C4-2B (cell line): ENCODE measurements around the gene FKBP3.

Experiments used
- H3K27ac ChIP-seq: fragments of 450-650 bp; 2 replicates; pipeline ENCODE4 v1.5.1; 2017
- ZFX ChIP-seq: fragments of 450-650 bp; IDR thresholded peaks from 2 replicates; pipeline ENCODE4 v1.6.1; 2017
- TF ChIP-seq, protein P1 (sequence below): fragments of 450-650 bp; conservative IDR thresholded peaks from 2 replicates; pipeline ENCODE4 v1.5.1; 2017; ENCODE audit warnings: mild to moderate bottlenecking

FKBP3 gene

DNA sequence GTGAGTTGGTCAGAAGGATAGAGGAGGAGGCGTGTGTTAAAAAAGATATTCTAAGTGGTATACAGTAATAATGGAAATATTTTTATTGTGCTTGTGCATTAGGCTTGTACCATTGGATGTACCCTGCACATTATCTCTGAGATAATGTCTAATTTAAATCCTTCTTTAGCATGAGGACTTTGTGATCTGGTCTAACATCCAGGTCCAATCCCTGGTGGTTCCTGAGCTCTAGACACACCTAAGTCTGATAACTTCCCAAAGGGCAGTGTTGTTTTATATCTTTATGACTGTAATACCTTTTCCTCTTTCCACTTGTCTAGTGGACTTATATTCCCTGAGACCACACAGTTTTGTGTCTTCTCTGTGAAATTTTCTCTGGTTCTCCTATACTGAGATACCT, 29.7 kb downstream of the FKBP3 start:
- H3K27ac ChIP-seq: no peak overlapping the region
- TF ChIP-seq, protein P1, sequence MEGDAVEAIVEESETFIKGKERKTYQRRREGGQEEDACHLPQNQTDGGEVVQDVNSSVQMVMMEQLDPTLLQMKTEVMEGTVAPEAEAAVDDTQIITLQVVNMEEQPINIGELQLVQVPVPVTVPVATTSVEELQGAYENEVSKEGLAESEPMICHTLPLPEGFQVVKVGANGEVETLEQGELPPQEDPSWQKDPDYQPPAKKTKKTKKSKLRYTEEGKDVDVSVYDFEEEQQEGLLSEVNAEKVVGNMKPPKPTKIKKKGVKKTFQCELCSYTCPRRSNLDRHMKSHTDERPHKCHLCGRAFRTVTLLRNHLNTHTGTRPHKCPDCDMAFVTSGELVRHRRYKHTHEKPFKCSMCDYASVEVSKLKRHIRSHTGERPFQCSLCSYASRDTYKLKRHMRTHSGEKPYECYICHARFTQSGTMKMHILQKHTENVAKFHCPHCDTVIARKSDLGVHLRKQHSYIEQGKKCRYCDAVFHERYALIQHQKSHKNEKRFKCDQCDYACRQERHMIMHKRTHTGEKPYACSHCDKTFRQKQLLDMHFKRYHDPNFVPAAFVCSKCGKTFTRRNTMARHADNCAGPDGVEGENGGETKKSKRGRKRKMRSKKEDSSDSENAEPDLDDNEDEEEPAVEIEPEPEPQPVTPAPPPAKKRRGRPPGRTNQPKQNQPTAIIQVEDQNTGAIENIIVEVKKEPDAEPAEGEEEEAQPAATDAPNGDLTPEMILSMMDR: no peak
- TF ChIP-seq ZFX: no peak

DNA sequence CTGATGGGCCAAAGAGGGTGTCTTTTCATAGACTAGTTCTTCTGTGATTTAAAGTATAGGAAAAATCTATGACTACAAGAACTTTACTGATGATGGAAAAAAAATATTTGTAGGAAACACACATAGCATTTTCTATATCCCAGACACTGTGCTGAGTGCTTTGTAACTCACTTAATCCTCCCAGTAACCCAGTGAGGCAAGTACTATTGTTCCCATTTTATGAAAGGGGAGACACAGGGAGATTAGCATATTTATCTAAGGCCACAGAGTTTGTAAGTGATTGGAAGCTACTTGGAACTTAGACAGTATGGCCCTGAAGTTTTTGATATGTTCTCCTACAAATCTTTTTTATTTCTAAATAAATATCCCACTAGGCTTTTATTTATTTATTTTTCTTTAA, 30.5 kb downstream of the FKBP3 start:
- H3K27ac ChIP-seq: no peak overlapping the region
- TF ChIP-seq, protein P1: no peak
- TF ChIP-seq ZFX: no peak

DNA sequence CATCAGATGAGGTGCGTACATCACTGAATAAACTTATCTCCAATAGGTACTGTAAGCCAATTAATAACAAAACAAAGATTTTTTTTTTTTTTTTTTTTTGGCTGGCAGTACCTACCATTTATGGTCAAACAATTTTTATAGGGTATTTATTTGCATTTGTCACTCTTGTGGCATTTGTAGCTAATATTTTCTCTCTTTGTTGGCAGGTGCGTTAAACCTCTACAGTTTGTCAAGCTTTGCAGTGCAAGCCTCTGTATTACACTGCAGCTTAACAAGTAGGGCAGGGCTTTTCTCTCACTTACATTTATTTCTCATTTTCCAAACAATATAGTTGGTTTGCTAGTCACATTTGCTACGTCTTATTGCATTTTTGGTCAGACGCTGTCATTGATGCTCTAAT, 38.1 kb downstream of the FKBP3 start:
- TF ChIP-seq ZFX: no peak
- TF ChIP-seq, protein P1: no peak
- no peak overlapping the region for H3K27ac ChIP-seq

DNA sequence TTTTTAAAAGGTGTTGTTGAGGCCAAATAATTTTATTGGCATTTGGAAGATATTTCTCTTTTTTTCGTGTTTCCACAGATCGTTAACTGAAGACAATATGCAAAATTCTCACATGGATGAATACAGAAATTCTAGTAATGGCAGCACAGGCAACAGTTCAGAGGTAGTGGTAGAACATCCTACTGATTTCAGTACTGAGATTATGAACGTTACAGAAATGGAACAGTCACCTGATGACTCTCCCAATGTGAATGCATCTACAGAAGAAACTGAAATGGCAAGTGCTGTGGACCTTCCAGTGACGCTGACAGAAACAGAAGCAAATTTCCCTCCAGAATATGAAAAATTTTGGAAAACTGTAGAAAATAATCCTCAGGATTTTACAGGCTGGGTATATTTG, 39.1 kb downstream of the FKBP3 start:
- TF ChIP-seq, protein P1: no peak
- TF ChIP-seq ZFX: no peak
- no peak overlapping the region for H3K27ac ChIP-seq

DNA sequence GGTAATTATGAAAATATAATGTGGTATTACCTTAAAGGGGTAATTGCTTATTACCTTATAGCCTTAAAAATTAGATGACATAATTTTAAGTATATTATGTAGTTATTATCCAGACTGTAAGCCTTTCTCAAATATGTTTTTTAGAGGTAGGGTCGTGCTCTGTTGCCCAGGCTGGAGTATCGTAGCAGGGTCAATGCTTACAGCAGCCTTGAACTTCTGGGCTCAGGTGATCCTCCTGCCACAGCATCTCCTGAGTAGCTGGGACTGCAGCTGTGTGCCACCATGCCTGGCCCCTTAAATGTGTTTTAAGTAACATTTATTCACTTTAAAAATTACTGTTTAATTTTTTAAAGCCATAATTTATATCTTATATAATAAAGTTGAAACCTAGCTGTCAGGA, 40.0 kb downstream of the FKBP3 start:
- TF ChIP-seq ZFX: no peak
- TF ChIP-seq, protein P1: no peak
- H3K27ac ChIP-seq: no peak overlapping the region

DNA sequence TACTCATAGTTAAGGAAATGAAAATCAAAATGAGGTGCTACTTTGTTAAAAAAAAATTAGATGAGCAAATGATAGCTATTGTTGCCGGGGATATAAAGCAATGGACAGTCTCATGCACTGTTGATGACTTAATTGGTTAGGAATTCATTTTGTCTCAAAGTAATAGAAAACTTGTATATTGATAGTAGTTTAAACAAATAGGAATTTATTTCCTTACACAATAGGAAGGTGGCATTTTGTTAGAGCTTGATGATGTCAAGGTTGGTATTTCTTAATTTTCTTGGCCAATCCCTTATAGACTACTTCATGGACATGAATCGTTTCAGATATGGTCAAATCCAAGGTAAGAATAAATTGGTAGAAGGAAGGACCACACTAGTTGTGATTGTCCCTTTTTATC, 42.6 kb downstream of the FKBP3 start:
- no peak overlapping the region for H3K27ac ChIP-seq
- no peak for TF ChIP-seq ZFX

DNA sequence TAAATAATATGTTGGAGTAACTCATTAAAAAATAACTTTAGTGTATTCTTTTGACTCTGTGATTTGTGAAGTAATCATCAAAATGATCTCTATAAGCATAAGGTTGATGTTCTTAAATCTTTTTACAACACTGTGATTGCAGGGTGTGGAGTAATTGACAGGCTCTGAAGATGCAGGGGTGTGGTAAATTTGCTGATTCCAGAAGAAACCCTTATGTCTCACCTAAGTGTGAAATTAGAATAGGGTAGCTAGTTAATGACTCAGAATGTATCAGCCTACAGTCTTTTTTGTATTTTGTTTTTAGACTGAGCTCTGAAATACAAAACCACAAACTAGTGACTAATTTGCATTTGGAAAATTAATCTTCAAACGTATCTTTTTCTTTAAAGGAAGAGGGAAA, 44.5 kb downstream of the FKBP3 start:
- TF ChIP-seq ZFX: no peak
- TF ChIP-seq, protein P1: no peak
- H3K27ac ChIP-seq: no peak overlapping the region

DNA sequence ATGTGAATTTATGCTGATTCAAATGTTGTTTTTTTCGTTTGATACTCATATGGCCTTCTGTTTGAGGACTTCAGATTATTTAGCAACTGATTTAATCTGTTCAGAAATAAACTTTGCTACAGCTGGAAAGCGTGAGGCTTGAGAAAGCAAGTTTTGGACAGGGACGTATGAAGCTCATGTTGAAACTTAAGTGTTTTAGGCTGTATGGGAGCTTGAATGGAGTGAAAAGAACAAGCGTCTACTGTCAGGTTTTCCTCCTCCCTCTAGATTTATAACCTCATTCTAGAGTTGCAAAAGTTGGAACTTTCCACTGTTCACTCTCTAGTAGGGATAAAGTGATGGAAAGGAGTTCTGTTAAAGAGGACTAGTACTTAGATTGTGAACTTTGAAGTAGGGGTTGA, 49.3 kb downstream of the FKBP3 start:
- H3K27ac ChIP-seq: no peak overlapping the region
- TF ChIP-seq, protein P1: no peak
- TF ChIP-seq ZFX: no peak
